Right atrium auricular region (tissue), 2 donors: ENCODE data around the gene TRPM6. TPM values are rescaled to one million over a fixed set of nuclear protein-coding genes. Genes with fewer than 3 reads are reported as not detected.

Experiments used
- DNase-seq: peaks from one replicate; pipeline ENCODE4 v3.0.0-alpha.2; 2019; ENCODE audit warnings: low spot score
- H3K27ac ChIP-seq, 2 donors: fragments of 200-600 bp; sonication (generic); 1 replicate in 1 of 2; 2 replicates in 1 of 2; pipeline ENCODE4 v1.5.1; 2016 to 2019
- H3K27me3 ChIP-seq, 2 donors: fragments of 200-600 bp; sonication (generic); one replicate each; pipeline versions ENCODE4 v1.5.1 to v1.6.0; 2017 to 2019
- H3K36me3 ChIP-seq: fragments of 200-600 bp; sonication (generic); one replicate; pipeline ENCODE4 v1.5.1; 2016
- H3K4me1 ChIP-seq, 2 donors: fragments of 200-600 bp; sonication (generic); one replicate each; pipeline versions ENCODE4 v1.5.1 to v1.6.0; 2017 to 2019
- H3K4me3 ChIP-seq, 2 donors: fragments of 200-600 bp; sonication (generic); 1 replicate in 1 of 2; 2 replicates in 1 of 2; pipeline ENCODE4 v1.5.1; 2017 to 2019; ENCODE audit warnings: mild to moderate bottlenecking in 1 of 2, moderate library complexity in 1 of 2
- H3K9me3 ChIP-seq, 2 donors: fragments of 200-600 bp; sonication (generic); one replicate each; pipeline ENCODE4 v1.5.1; 2019
- CTCF ChIP-seq, 2 donors: fragments of 200-600 bp; sonication (generic); IDR thresholded peaks; one replicate each; pipeline ENCODE4 v1.5.1; 2019; ENCODE audit warnings: antibody characterized with exemption in 2 of 2
- total RNA-seq, 2 donors: library from RNA; depleted of rRNA; stranded (reverse); fragments of >200 nt; gene quantifications; one replicate each; pipeline ENCODE4 v1.1.0, GENCODE V29; 2016

The TRPM6 gene
- total RNA-seq, 2 donors from 2014 or later, result 0.19 to 0.83 TPM

GRCh38 chr9:74875656-74876055 lies 12.1 kb downstream of the TRPM6 start:
- no peak for TF ChIP-seq CTCF (IDR thresholded peaks at IDR 0.05)
- peaks cover 6 to 27% of the 10 kb centered on the region in 2 donors for H3K9me3 ChIP-seq

GRCh38 chr9:74874220-74874619 lies 13.5 kb downstream of the TRPM6 start:
- Histone ChIP-seq H3K36me3 (no peaks in the 10 kb centered on the region), H3K4me1 (no peaks in the 10 kb centered on the region), H3K27me3 (no peaks in the 10 kb centered on the region), H3K27ac (no peak overlapping the region), H3K4me3 (no peak overlapping the region), H3K9me3 (peaks cover 2 to 13% of the 10 kb centered on the region in 2 donors)
- no peak for TF ChIP-seq CTCF (IDR thresholded peaks at IDR 0.05)
- no peak for DNase-seq

More at GRCh38 chr9:74875656-74876055, 12.1 kb downstream of the TRPM6 start:
- Histone ChIP-seq H3K27ac (no peak overlapping the region), H3K36me3 (no peaks in the 10 kb centered on the region), H3K27me3 (no peaks in the 10 kb centered on the region), H3K4me3 (no peak overlapping the region), H3K4me1 (no peaks in the 10 kb centered on the region)
- DNase-seq, result no peak

- Histone ChIP-seq H3K9me3 (no peaks in the 10 kb centered on the region), H3K4me1 (no peaks in the 10 kb centered on the region), H3K36me3 (no peaks in the 10 kb centered on the region), H3K27ac (no peak overlapping the region), H3K27me3 (no peaks in the 10 kb centered on the region), H3K4me3 (no peak overlapping the region)
- DNase-seq, result no peak
- no peak for TF ChIP-seq CTCF (IDR thresholded peaks at IDR 0.05)
These were observed 15.0 kb downstream of the TRPM6 start for GRCh38 chr9:74872619-74873233.

GRCh38 chr9:74867483-74867882 lies 20.2 kb downstream of the TRPM6 start:
- no peaks in the 10 kb centered on the region for H3K36me3 ChIP-seq
- H3K27me3 ChIP-seq, result no peaks in the 10 kb centered on the region
- no peak for TF ChIP-seq CTCF (IDR thresholded peaks at IDR 0.05)
- no peaks in the 10 kb centered on the region for H3K9me3 ChIP-seq
- H3K4me1 ChIP-seq, result no peaks in the 10 kb centered on the region
- no peak for DNase-seq
- H3K4me3 ChIP-seq, result no peak overlapping the region
- no peak overlapping the region for H3K27ac ChIP-seq

GRCh38 chr9:74865177-74865576 lies 22.5 kb downstream of the TRPM6 start:
- H3K27ac ChIP-seq, result no peak overlapping the region
- DNase-seq, result no peak
- H3K9me3 ChIP-seq, result no peaks in the 10 kb centered on the region
- no peak overlapping the region for H3K4me3 ChIP-seq
- no peaks in the 10 kb centered on the region for H3K27me3 ChIP-seq
- no peaks in the 10 kb centered on the region for H3K4me1 ChIP-seq
- H3K36me3 ChIP-seq, result no peaks in the 10 kb centered on the region
- no peak for TF ChIP-seq CTCF (IDR thresholded peaks at IDR 0.05)
